ENCODE data around the gene SGSM2.

DNA sequence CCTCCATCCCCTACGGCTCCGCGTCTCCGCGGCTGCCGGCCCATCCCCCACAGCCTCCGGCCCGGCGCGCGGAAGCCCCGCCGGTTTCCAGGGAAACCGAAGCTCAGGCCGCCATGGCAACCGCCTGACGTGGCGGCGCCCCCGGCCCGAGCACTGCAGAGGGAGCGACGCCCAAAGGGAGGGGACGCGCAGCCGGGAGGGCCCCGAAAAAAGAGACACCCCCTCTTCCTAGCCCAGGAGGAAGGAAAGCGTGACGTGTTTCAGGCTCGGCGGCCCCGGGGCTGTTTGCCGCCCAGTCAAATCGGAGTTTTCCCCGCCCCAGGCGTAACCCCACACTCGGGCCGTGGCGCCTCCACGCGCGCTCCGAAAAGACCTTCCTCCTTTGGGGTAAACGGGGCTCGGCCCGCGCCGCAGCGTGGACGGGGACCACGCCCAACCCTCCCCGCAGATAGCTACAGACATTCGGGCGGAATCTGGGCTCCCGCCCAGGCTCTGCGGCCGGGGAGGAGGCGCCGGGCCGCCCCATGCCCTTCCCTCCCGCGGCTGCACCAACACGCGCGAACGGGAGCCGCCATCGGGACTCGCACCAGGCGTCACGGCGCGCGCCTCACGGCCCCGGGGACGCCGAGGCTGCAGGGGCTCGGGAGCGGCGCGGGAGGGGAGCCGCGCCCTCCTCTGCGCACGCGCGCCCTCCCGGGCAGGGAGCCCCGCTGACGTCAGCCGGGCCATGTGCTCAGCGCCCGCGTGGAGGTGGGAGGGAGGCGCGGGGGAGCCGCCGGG is 56.1 kb downstream of the SGSM2 start:
- TF ChIP-seq, protein P1, sequence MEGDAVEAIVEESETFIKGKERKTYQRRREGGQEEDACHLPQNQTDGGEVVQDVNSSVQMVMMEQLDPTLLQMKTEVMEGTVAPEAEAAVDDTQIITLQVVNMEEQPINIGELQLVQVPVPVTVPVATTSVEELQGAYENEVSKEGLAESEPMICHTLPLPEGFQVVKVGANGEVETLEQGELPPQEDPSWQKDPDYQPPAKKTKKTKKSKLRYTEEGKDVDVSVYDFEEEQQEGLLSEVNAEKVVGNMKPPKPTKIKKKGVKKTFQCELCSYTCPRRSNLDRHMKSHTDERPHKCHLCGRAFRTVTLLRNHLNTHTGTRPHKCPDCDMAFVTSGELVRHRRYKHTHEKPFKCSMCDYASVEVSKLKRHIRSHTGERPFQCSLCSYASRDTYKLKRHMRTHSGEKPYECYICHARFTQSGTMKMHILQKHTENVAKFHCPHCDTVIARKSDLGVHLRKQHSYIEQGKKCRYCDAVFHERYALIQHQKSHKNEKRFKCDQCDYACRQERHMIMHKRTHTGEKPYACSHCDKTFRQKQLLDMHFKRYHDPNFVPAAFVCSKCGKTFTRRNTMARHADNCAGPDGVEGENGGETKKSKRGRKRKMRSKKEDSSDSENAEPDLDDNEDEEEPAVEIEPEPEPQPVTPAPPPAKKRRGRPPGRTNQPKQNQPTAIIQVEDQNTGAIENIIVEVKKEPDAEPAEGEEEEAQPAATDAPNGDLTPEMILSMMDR (IDR thresholded peaks at IDR 0.05), result peak in 1 of 5 experiments; percentile 38
- TF ChIP-seq EP300 (IDR thresholded peaks at IDR 0.05), result peak in 1 of 2 donors; percentile 85
- TF ChIP-seq POLR2A (IDR thresholded peaks at IDR 0.05), result peak; percentile 54 to 95

Measured in tibial nerve (tissue), 4 donors.